ENCODE results near the gene GRIK1.

DNA sequence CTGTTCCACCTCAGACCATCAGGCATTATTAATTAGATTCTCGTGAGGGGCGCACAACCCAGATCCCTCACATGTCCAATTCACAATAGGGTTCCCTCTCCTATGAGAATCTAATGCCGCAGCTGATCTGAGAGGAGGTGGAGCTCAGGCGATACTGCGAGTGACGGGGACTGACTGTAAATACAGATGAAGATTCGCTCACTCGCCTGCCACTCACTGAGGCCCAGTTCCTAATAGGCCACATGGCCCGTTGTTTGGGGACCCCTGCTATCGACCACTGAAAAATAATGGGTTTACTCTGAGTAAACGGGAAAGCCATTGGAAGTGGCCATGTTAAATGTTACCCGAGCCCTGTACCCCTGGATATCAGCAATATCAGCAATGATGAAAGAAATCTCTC lies 65.9 kb downstream of the GRIK1 start:
- TF ChIP-seq, protein P1, sequence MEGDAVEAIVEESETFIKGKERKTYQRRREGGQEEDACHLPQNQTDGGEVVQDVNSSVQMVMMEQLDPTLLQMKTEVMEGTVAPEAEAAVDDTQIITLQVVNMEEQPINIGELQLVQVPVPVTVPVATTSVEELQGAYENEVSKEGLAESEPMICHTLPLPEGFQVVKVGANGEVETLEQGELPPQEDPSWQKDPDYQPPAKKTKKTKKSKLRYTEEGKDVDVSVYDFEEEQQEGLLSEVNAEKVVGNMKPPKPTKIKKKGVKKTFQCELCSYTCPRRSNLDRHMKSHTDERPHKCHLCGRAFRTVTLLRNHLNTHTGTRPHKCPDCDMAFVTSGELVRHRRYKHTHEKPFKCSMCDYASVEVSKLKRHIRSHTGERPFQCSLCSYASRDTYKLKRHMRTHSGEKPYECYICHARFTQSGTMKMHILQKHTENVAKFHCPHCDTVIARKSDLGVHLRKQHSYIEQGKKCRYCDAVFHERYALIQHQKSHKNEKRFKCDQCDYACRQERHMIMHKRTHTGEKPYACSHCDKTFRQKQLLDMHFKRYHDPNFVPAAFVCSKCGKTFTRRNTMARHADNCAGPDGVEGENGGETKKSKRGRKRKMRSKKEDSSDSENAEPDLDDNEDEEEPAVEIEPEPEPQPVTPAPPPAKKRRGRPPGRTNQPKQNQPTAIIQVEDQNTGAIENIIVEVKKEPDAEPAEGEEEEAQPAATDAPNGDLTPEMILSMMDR (conservative IDR thresholded peaks at IDR 0.05), result no peak
- no peak for TF ChIP-seq EZH2 (IDR thresholded peaks at IDR 0.05; ENCODE audit: low read depth)

Data from PC-9 (cell line).